ENCODE results near the gene GREM1. TPM values are rescaled to one million over a fixed set of nuclear protein-coding genes. Genes with fewer than 3 reads are reported as not detected.
A peak's percentile ranks its signal among the peaks of the same experiment; 100 is the strongest.

Gene GREM1
- 1 to 10 TPM in 8 of 10 donors, under 1 TPM in 2; 0.67 to 6.2 (median 1.7) TPM for polyA plus RNA-seq (ENCODE audit: insufficient read length in 10 of 10)
- long read RNA-seq, donor 1 = 0 reads
- long read RNA-seq, donor 2 = 0 reads
- long read RNA-seq, donor 3 = 0 reads
- long read RNA-seq, donor 4, full-length matches to known transcripts = 2 of 2 reads
- long read RNA-seq, donor 4, partial matches to known transcripts = 0 of 2 reads
- long read RNA-seq, donor 4, other reads (novel, unspliced or antisense) = 0 of 2 reads
- long read RNA-seq, donor 5 = 0 reads
- long read RNA-seq, donor 6 = 0 reads
- long read RNA-seq, donor 7, full-length matches to known transcripts = 1 of 1 reads
- long read RNA-seq, donor 7, partial matches to known transcripts = 0 of 1 reads
- long read RNA-seq, donor 7, other reads (novel, unspliced or antisense) = 0 of 1 reads
- long read RNA-seq, donor 8, full-length matches to known transcripts = 2 of 2 reads
- long read RNA-seq, donor 8, partial matches to known transcripts = 0 of 2 reads
- long read RNA-seq, donor 8, other reads (novel, unspliced or antisense) = 0 of 2 reads
- long read RNA-seq, donor 9 = 0 reads

DNA sequence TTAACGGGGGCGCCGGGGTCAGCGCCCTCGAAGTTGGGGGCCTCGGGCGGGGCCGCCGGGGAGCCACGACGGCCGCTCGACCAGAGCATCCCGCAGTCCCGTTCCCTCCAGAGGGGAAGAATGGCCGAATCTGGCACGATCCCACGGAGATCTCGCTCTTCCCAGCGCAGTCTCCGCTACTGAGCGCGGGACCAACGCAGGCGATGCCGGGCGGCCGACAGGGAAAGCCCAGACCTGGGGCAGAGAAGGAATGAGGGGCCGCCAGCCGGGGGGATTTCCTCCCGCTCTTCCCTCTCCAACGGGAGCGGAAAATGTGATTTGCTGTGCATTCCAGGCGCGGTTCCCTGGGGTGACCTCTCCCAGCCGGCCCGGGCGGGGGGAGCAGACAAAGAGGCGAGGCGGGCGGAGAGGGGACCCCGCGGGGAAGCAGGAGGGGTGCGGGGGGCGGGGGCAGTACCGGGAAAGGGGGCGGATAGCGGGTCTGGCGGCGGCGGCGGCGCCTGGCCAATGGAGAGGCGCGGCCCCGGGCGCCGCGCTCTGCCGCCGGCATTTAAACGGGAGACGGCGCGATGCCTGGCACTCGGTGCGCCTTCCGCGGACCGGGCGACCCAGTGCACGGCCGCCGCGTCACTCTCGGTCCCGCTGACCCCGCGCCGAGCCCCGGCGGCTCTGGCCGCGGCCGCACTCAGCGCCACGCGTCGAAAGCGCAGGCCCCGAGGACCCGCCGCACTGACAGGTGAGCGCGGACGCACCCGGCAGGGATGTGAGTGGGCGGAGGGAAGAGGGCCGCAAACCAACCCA lies at the start of gene GREM1:
TSS of gene GREM1 (plus strand) at position 579 of the 801 bp plus-strand sequence. CDS start 12,687 bp downstream, outside the sequence.
- DNase-seq = peak; percentile 25 to 79 (median 61)

DNA sequence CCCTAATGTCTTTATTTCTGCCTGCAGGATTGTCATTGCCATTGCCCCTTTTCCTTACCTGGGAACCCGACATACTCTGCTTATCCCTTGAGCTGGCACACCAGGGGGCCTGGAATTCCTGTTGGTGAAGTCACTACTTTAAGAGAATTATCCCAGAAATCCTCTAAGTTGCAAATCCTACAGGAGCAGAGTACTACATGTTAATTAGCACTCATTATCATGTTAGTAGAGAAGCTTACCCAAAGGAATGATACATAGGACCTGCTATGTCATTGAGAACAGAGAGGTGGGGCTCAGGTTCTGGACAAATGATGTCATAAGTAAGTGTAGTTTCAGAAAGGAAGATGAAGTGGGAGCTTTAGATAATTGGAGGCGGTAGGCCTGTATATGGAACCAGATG lies 48.9 kb upstream of the GREM1 start:
- no peak for DNase-seq

DNA sequence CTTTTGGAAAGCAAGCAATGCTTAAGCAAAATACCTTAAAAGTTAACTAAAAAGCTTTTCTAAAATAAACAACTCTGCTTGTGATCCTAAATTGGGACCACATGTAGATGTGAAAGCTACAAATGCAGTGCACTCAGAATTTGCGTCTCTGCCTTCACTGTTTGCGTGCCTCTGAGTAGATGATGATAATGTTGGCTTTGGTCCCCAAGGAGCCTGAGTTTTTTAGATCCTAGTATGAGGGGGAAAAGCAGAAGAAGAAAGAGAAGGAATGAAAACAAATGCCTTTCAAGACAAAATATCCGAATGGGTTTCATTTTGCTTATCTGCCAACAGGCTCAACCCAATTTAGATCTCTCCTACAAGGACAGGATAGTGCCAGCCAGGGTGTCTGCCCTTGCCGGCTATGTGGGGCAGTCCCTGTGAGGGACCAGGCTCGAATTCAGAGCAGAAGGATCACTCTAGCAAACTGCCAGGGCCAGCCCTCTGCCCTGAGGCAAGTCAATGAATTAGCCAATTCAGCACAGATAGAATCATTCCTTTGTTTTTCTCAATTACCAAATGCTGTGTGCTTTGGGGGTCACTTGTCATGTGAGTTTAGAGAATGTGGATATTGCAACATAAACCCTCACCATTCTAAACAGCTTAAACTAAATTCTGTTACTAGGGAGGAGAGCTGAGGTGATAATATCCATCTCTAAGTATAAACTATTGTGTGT lies 47.8 kb upstream of the GREM1 start:
- DNase-seq = peak in 1 of 3 donors; percentile 69

DNA sequence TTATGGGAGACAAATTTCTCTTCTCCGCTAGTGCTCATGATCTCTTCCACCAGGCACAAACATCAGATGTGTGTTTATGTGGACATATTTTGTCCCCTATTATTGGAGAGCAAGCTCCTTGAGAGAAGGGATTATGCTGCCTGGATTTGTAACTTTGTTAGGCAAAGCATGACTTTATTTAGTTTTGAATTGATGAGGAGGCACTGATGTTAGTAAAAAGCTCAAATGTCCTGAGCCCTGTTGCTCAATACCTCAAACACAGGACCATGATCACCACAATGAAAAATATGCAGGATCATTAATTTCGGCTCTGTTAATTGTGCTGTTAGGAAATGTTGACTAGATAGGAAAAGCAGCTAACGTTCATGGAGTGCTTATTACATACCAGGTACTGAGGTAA lies 47.2 kb upstream of the GREM1 start:
- no peak for DNase-seq

DNA sequence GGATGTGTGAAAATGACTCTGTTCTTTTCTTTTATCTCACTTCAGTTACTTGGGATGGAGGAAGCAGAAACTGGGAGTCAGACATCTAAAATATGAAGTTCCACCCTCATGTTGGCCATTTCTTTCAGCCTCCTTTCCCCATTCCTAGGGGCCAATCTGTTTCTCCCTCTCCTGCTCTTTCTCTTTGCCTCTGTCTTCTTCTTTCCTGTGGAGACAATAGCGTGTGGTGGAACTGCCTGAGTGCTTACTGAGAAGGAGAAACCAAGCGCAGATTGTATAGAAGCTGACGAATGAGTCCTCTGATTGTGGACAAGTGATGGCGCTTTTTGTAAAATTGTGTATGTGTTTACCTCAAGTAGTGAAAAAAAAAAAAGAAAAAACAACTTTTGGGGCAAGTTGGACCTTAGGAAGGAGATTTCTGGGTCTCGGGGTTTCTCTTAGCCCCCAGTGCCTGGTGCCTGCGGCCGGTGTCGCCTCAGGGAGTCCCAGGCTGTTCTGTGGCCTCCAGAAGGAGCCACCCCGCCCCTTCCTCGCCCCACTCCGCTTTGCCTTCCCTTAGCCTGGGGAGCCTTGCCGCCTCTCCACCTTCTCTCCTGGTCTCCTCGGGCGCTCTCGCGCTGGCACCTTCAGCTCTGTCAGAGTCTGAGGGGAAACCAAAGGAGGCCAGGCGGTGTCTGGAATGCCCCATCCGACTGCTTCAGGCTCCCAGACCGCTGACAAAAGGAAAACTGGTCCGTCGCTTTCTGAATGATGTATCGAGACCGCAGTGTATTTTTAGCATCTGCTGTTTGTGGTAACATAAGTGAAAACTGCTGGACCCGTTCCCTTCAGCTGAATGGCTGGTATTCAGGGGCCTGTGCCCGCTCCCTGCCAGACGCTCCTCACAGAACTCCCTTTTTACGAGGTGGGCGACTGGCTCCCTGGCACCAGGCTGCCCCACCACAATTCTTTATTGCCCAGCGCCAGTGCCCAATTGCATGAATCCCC lies 46.2 kb upstream of the GREM1 start:
- DNase-seq = peak in 1 of 3 donors; percentile 73

DNA sequence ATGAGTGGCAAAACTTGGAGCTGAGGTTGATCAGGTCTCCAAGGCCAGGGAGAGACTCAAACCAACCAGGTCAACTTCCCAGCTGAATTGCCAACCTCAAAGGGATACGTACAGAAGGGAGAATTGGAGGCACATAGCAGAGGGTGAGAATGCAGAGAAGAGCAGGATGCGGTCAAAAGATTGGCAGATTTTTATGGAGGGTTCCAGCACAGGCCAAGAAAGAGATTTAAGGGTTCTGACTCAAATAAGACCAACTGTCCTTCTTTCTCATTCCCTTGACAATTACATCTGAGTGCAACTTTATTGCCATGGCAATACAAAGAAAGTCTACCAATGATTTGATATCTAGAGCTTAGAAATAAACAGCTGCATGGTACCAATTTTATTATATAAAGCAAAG lies 43.1 kb upstream of the GREM1 start:
- no peak for DNase-seq

DNA sequence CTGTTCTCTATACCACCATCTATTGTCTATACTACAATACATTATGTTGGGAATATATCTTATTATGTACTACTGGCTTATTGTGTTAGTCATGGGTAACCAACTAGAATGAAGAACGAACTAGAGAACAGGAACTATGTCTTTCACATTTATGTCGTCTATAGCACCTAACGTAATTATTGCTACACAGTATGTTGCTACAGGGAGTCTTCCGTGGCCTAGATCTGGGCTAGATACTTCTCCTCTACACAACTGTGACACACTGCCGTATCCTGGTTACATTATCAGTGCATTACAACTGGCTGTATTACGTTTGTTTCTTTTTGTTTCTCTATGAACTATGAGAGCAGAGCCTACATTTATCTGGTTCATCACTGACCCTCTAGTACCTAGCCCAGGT lies 42.3 kb upstream of the GREM1 start:
- DNase-seq = no peak

DNA sequence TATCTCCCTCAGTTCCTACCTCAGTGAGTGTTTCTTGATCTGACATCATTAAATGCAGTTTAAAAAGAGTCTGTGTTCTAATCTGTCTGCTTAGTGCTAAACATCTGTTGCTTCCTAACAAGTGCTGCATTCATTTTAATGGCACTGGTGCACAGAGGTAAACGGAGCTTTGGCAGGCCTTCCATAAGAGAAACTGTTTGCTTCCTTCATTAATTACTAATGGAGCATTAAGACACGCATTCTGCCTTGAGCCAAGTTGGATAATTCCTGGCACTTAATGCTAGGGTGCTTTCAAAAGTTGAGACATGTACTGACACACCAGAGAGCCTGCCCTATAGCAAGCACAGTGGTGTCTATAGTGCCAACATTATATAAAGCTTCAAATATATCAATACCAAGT lies 41.6 kb upstream of the GREM1 start:
- DNase-seq = no peak

DNA sequence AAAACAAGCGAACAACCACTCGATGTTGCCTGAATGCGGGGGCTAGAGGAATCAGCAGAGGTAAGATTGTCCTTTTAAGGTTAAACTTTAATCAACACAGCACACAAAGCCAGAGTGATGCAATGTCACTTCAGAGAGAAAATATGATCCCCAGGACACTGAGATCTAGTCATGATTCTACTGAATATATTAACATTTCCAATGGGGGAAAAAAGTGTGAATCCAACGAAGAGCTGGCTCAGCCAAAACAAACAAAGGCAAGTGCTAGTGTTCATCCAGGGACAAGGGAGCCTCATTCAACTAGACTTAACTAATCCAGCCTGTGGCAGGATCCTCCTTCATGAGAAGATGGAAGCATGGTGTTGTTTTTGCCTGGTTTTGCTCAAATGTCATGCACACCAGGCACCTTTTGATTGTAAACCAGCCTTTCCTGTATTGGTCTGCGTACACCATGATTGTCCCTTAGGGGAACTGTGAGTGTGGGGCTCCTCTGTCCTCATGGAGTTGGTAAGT lies 40.5 kb upstream of the GREM1 start:
- no peak for DNase-seq

DNA sequence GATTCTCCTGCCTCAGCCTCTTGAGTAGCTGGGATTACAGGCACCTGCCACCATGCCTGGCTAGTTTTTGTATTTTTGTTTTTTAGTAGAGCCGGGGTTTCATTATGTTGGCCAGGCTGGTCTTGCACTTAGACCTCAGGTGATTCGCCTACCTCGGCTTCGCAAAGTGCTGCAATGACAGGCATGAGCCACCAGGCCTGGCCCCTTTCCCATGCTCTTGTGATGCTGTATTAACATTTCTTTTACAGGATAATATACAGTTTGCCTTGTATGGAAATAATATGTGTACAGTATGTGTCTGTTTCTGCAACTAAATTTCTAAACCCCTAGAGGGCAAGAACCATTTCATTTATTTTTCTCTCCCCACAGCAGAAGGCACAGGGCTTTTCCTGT lies 38.5 kb upstream of the GREM1 start:
- no peak for DNase-seq

DNA sequence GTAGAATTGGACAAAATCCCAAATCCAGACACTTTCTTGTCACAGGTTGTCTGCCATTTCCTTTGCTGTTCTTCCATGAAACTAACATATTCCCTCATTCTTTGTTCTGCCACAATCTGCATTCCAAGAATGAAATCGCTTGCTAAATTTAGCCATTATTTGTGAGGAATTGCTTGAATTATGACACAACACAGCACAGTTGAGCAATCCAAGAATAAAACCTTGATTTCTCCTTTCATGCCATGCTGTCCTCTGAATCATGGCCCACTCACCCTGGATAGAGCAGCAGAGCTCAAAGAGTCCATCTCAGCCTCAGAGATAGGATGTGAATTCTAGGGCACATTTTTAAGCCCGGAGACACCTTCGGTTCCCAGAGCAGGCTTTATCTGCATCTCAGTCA lies 35.2 kb upstream of the GREM1 start:
- peak in 1 of 3 donors; percentile 91 for DNase-seq

DNA sequence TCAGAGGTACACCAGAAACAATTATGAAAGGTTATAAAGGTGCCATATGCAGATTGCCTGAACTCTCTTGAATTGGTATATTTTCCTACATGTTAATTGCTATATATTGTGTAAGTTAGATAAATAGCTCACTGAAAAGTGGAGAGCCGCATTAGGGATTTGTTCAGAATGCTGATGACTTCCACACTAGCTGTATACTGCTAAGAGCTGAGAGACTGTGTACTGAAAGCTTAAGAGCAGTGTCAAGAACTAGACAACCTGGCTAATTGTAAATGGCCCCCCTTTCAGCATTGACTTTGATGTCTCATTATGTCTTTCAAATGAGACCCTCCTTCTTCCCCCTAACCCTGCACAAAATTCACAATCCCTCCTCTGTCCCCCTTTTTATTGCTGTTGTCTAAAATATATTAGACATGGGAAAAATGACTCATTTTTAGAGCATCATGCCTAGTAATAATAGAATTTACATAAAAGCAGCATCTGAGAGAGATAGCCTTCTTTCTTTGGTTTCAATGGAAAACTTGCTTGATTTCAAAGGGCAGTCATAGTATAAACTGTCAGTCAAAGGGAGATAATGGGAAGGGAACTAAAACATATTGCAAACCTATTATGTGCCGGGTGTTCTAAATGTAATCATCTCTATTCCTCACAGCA lies 34.7 kb upstream of the GREM1 start:
- no peak for DNase-seq

DNA sequence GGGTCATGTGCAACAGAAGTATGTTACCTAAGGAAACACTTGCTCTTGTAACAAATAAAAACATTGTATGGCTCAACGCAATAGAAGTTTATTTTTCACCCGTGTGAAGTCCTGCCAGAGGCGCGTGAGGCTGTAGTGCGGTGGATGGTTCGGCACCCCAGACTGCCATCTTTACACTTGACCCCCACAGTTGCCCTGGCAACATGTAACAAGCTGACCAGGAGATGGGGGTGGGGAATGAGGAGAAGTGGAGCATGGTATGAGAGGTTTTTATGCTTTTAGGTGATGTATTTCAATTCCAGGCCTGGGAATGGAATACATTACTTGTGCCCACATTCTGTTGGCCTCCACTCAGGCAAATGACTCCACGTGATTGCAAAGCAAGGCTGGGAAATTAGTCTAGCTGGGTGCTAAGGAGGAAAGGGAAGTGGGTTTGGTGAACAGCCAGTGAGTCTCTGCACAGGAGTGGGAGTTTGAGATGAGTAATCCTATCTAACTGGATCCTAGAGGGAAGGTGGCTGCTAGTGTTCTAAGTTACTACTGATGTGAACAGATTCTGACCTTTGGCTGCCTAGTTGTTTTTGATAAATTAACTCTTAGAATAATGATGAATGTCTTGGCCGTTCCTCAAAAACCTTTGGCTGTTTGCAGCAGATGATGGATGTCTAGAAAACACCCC lies 33.8 kb upstream of the GREM1 start:
- peak in 1 of 3 donors; percentile 89 for DNase-seq

DNA sequence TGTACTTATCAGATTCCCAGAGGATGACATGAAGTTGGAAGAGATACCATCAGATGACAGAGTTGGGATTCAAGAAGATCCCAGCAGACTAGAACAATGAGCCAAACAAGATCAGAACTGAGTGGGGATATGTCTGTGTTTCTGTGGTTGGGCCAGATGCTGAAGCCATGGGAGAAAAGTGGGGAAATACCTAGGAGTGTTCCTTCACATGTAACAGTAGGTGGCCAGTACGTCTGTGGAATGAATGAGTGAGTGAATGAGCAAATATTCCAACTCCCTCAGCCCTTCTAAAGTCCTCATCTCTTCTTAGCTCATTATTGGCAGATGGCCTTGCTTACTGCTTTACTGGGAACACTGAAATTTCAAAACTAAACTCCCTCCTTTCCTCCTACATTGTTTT lies 32.2 kb upstream of the GREM1 start:
- peak in 2 of 3 donors; percentile 39 to 59 for DNase-seq

DNA sequence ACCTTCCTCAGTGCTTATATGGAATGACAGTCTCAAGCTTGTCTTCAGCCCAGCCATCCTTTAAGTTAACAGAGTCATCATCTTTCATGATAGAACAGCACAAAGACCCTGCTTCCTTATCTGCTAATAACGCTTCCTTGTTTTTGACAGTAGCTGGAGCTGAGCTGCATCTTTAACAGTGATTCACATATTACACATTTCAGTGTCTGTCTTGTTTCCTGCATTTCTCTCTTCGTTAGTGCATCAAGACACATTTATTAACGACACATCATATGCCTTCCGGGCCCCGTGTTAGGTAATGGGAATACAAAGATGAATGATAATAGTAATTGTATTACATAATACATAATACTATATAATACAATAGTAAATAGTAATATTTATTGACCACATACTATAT lies 30.2 kb upstream of the GREM1 start:
- DNase-seq = no peak

DNA sequence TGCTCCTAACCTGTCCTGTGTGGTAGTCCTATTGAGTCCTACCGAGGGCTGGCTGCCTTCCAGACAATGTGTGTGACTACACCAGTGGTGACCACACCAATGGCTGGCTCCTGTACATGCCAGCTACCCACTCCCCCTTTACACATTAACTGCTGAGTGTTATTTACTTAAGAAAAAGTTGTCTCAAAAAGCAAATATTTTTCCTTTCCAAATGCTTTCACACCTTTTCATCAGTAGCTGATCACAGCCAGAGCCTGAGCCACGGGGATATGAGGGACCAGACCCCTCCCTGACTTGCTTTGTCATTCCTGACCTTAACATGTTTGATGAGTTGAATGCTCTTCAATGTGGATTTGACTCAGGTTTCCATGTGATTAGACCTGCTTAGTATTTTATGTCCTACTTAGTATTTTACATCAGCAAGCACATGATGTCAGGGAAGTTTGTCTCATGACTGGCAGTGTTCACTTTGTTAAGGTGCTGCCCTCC lies 29.6 kb upstream of the GREM1 start:
- no peak for DNase-seq

DNA sequence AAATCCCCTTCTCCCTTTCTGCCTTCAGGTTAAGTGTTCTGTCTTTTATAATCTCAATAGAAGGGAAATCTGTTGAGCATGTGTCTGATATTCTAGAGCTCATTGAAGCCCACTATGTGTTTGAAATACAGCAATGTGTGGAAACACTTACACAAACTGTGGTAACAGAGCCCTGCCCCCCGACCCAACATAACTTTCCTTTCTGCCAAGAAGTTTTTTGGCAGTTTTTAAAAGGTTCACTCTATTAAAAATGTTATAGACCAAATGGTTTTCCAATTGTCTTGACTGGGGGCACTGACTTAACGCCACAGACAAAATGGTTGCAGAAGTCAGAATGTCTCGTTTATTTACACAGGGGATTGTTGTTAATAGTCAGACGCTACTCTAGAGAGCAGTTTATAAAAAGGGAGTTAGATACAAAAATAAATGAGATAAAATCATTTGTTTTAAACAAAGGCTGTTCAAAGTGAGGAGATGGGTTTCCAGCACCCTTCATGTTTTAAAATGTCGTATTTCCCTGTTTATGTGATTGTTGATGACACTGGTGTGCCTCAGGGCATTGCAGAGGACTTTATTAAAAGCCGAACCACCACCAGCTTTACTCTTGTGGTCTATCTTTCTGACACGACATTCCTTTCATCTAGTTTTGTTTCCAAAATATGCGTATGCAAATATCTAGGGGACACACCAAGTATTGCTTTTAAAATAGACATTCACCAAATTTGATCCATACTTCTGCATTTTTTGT lies 26.7 kb upstream of the GREM1 start:
- DNase-seq = no peak

DNA sequence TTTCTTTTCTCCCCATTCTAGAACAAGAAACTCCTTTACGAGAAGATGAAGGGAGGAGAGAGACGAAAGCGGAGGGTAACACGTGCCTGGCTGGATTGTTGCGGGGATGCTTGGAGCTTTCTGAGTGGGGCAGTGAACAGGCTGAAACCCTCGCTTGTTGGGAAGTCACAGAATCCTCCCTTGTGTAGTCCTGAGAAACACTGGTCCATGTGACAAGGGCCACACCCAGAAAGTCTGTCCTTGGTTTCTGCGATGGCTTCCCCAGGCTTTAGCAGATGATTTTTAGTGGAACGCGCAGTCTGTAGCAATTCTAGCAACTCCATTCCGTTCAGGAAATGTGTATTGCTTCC lies 26.1 kb upstream of the GREM1 start:
- no peak for DNase-seq

DNA sequence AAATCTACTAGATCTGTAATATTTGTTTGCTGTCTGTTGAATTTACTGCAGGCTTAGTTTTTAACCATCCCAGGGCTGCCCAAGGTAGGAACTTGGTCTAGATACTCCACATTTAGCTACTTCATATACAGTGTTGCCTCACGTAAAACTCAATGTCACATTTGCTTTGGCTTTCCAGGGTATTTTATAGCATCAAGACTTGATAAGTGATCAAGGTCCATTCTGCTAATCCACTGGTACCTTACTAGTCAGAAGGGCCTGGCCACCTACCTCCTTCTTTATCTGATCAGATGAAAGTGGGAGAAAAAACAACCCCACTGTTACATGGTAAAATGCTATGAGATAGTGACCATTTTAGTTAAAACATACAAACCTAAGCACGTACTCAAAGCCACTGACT lies 25.5 kb upstream of the GREM1 start:
- no peak for DNase-seq
